Suprapubic skin (tissue), 3 donors: ENCODE results near the gene RMDN2.

Source experiments
- POLR2A ChIP-seq, 2 donors: fragments of 450-650 bp; IDR thresholded peaks; one replicate each; pipeline ENCODE4 v1.6.1; 2017; ENCODE audit warnings: antibody characterized with exemption in 2 of 2, mild to moderate bottlenecking in 2 of 2, moderate library complexity in 2 of 2
- TF ChIP-seq, protein P1 (sequence below), 2 donors: fragments of 200-600 bp in 1 of 2; fragments of 450-650 bp in 1 of 2; sonication (generic) in 1 of 2; IDR thresholded peaks; one replicate each; pipeline ENCODE4 v1.5.1; 2016 to 2019; ENCODE audit warnings: antibody characterized with exemption in 2 of 2, mild to moderate bottlenecking in 1 of 2, moderate library complexity in 1 of 2

GRCh38 chr2:37918742-37919186 is 6.3 kb upstream of the RMDN2 start:
- no peak for TF ChIP-seq POLR2A (IDR thresholded peaks at IDR 0.05)
- TF ChIP-seq, protein P1, sequence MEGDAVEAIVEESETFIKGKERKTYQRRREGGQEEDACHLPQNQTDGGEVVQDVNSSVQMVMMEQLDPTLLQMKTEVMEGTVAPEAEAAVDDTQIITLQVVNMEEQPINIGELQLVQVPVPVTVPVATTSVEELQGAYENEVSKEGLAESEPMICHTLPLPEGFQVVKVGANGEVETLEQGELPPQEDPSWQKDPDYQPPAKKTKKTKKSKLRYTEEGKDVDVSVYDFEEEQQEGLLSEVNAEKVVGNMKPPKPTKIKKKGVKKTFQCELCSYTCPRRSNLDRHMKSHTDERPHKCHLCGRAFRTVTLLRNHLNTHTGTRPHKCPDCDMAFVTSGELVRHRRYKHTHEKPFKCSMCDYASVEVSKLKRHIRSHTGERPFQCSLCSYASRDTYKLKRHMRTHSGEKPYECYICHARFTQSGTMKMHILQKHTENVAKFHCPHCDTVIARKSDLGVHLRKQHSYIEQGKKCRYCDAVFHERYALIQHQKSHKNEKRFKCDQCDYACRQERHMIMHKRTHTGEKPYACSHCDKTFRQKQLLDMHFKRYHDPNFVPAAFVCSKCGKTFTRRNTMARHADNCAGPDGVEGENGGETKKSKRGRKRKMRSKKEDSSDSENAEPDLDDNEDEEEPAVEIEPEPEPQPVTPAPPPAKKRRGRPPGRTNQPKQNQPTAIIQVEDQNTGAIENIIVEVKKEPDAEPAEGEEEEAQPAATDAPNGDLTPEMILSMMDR (IDR thresholded peaks at IDR 0.05): no peak
